GM04504 (cell line): ENCODE measurements around the gene SREBF2.

Experiments
- DNase-seq: peaks from one replicate; pipeline ENCODE4 v3.0.0-alpha.2; 2012; ENCODE audit warnings: low read depth

Gene SREBF2

GRCh38 chr22:41876675-41877074 lies 43.8 kb downstream of the SREBF2 start:
- DNase-seq = no peak

- no peak for DNase-seq
Observed at GRCh38 chr22:41880653-41881052, 47.7 kb downstream of the SREBF2 start.

- no peak for DNase-seq
Observed at GRCh38 chr22:41883400-41883799, 50.5 kb downstream of the SREBF2 start.

GRCh38 chr22:41885116-41885515 lies 52.2 kb downstream of the SREBF2 start:
- no peak for DNase-seq

GRCh38 chr22:41885516-41885915 lies 52.6 kb downstream of the SREBF2 start:
- no peak for DNase-seq

GRCh38 chr22:41888627-41889200 lies 55.8 kb downstream of the SREBF2 start:
- DNase-seq = no peak

GRCh38 chr22:41891407-41891806 lies 58.5 kb downstream of the SREBF2 start:
- DNase-seq = no peak

- no peak for DNase-seq
Observed at GRCh38 chr22:41892721-41893120, 59.8 kb downstream of the SREBF2 start.

- DNase-seq = no peak
Observed at GRCh38 chr22:41893591-41894375, 60.9 kb downstream of the SREBF2 start.

- no peak for DNase-seq
Observed at GRCh38 chr22:41898645-41899044, 65.7 kb downstream of the SREBF2 start.

- no peak for DNase-seq
Observed at GRCh38 chr22:41899110-41899509, 66.2 kb downstream of the SREBF2 start.

- no peak for DNase-seq
Observed at GRCh38 chr22:41899992-41900651, 67.2 kb downstream of the SREBF2 start.

- no peak for DNase-seq
Observed at GRCh38 chr22:41900652-41901312, 67.9 kb downstream of the SREBF2 start.

- no peak for DNase-seq
Observed at GRCh38 chr22:41902016-41902415, 69.1 kb downstream of the SREBF2 start.

GRCh38 chr22:41902932-41903421 lies 70.1 kb downstream of the SREBF2 start:
- no peak for DNase-seq

- DNase-seq = no peak
Observed at GRCh38 chr22:41904450-41905410, 71.8 kb downstream of the SREBF2 start.

- DNase-seq = no peak
Observed at GRCh38 chr22:41905411-41906202, 72.7 kb downstream of the SREBF2 start.

- DNase-seq = no peak
Observed at GRCh38 chr22:41906822-41907221, 73.9 kb downstream of the SREBF2 start.

- no peak for DNase-seq
Observed at GRCh38 chr22:41907436-41908401, 74.8 kb downstream of the SREBF2 start.
